Measurements from ENCODE around the gene SH2D2A.

GRCh38 chr1:156786640-156787039, 30.0 kb downstream of the SH2D2A start:
- TF ChIP-seq POLR2A (IDR thresholded peaks at IDR 0.05; ENCODE audit: low read depth, low read length) (no peak), TAF1 (IDR thresholded peaks at IDR 0.05; ENCODE audit: borderline replicate concordance, low read depth, low read length) (no peak), POLR2AphosphoS5 (IDR thresholded peaks at IDR 0.05; ENCODE audit: low read depth, low read length) (no peak)
